HepG2 (cell line): ENCODE results near the gene TEC. TPM values are rescaled to one million over a fixed set of nuclear protein-coding genes. Genes with fewer than 3 reads are reported as not detected.

Experiments
- ATAC-seq: fragments of 200-7000 bp; cut with Tn5 transposase; 3 replicates; pipeline ENCODE4 v1.9.1; 2020; ENCODE audit warnings: mild to moderate bottlenecking, moderate library complexity
- BruUV-seq: library from RNA; stranded (reverse); fragments of 400-500 nt; replicated peaks from 2 replicates; lab custom pipeline; 2021; lab: Mats Ljungman, UMichigan
- CTCF ChIA-PET: fragments of 300-600 bp; formaldehyde crosslinking; extraction: SDS; loops from one replicate; lab custom pipeline; 2021; ENCODE audit warnings: low total read pairs, inconsistent platforms, low intra/inter-chr PET ratio; lab: Yijun Ruan, JAX
- POLR2A ChIA-PET: fragments of 350-600 bp; sonication (Branson Sonifier 250); formaldehyde crosslinking; loops from one replicate; lab custom pipeline; 2020; ENCODE audit warnings: antibody characterized with exemption, inconsistent platforms; lab: Yijun Ruan, JAX
- DNase-seq: peaks from one replicate; pipeline ENCODE4 v3.0.0-alpha.2; 2015; ENCODE audit warnings: low spot score
- FAIRE-seq: peaks from 3 replicates; lab custom pipeline; 2011; peaks lifted over from hg19 to GRCh38; lab: Jason Lieb, UNC
- H2AFZ ChIP-seq: one replicate; pipeline ENCODE4 v1.6.1; 2011; ENCODE audit warnings: low read length, inconsistent platforms
- H3K27ac ChIP-seq: fragments of 300-600 bp; 3 replicates; pipeline ENCODE4 v1.8.0; 2011; ENCODE audit warnings: mixed run types, mild to moderate bottlenecking, mixed read lengths, low read length, inconsistent platforms; ENCODE audit not compliant: insufficient read depth; ENCODE audit errors: extremely low read length
- H3K27me3 ChIP-seq, 2 experiments: fragments of 200-600 bp in 1 of 2; 2 replicates in 1 of 2; 3 replicates in 1 of 2; pipeline versions ENCODE4 v1.6.0 to v1.8.0; 2011; ENCODE audit warnings: low read length in 2 of 2, mild to moderate bottlenecking in 2 of 2, moderate library complexity in 2 of 2, inconsistent platforms in 1 of 2; ENCODE audit not compliant: insufficient read depth in 2 of 2, control insufficient read depth in 1 of 2
- H3K36me3 ChIP-seq, 2 experiments: fragments of 200-600 bp in 1 of 2; replicated peaks in 1 of 2; 2 replicates in 1 of 2; 3 replicates in 1 of 2; pipeline versions ENCODE4 v1.5.1 to v1.8.0; 2011; ENCODE audit warnings: low read length in 2 of 2, inconsistent platforms in 1 of 2; ENCODE audit not compliant: insufficient read depth in 2 of 2, control insufficient read depth in 1 of 2
- H3K4me1 ChIP-seq: 2 replicates; pipeline ENCODE4 v1.5.1; 2012; ENCODE audit warnings: low read length, inconsistent platforms; ENCODE audit not compliant: insufficient read depth
- H3K4me2 ChIP-seq: 2 replicates; pipeline ENCODE4 v1.6.0; 2011; ENCODE audit warnings: low read depth, low read length, inconsistent platforms
- H3K4me3 ChIP-seq, 3 experiments: fragments of 200-600 bp in 1 of 3; sonication (generic), shearing (Covaris generic) in 1 of 3; replicated peaks in 1 of 3; 2 replicates each; pipeline ENCODE4 v1.5.1; 2011 to 2016; ENCODE audit warnings: low read length in 3 of 3, inconsistent platforms in 2 of 3, low read depth in 2 of 3, mild to moderate bottlenecking in 2 of 3, control low read depth in 1 of 3, mixed read lengths in 1 of 3; ENCODE audit not compliant: insufficient read depth in 1 of 3
- H3K79me2 ChIP-seq: one replicate; pipeline ENCODE4 v1.6.1; 2011; ENCODE audit warnings: low read length, inconsistent platforms; ENCODE audit not compliant: insufficient read depth
- H3K9ac ChIP-seq: 2 replicates; pipeline ENCODE4 v1.6.0; 2011; ENCODE audit warnings: mild to moderate bottlenecking, low read depth, low read length, inconsistent platforms; ENCODE audit not compliant: insufficient read depth
- H3K9me3 ChIP-seq: 2 replicates; pipeline ENCODE4 v1.5.1; 2012; ENCODE audit warnings: mild to moderate bottlenecking, low read length
- H4K20me1 ChIP-seq: 2 replicates; pipeline ENCODE4 v1.6.0; 2011; ENCODE audit warnings: inconsistent platforms, mild to moderate bottlenecking, low read length, moderate library complexity; ENCODE audit not compliant: insufficient read depth
- CEBPZ ChIP-seq: IDR thresholded peaks from 2 replicates; pipeline ENCODE4 v1.6.1; 2012; ENCODE audit warnings: low read length, improper control_type of control experiment
- CENPX ChIP-seq: sonication (generic); formaldehyde crosslinking; IDR thresholded peaks from 2 replicates; pipeline ENCODE4 v1.9.0; 2021; ENCODE audit warnings: mild to moderate bottlenecking, missing genetic modification reagents, moderate library complexity
- CERS6 ChIP-seq: sonication (generic); formaldehyde crosslinking; IDR thresholded peaks from 2 replicates; pipeline ENCODE4 v1.5.0; 2020; ENCODE audit warnings: missing genetic modification reagents
- FOXO1 ChIP-seq: sonication (generic); formaldehyde crosslinking; IDR thresholded peaks from 2 replicates; pipeline ENCODE4 v1.4.0; 2020; ENCODE audit warnings: missing genetic modification reagents
- KMT2B ChIP-seq: IDR thresholded peaks from 2 replicates; pipeline ENCODE4 v1.6.1; 2016; ENCODE audit warnings: missing genetic modification reagents, missing compliant biosample characterization
- RNF219 ChIP-seq: sonication (generic); formaldehyde crosslinking; IDR thresholded peaks from 2 replicates; pipeline ENCODE4 v1.5.0; 2020; ENCODE audit warnings: mild to moderate bottlenecking, missing genetic modification reagents
- ZNF280D ChIP-seq: sonication (generic); formaldehyde crosslinking; IDR thresholded peaks from 2 replicates; pipeline ENCODE4 v1.5.1; 2020; ENCODE audit warnings: mild to moderate bottlenecking, missing genetic modification reagents
- ZNF414 ChIP-seq: sonication (generic); formaldehyde crosslinking; IDR thresholded peaks from 2 replicates; pipeline ENCODE4 v1.5.0; 2020; ENCODE audit warnings: missing genetic modification reagents
- ZNF562 ChIP-seq: sonication (generic); formaldehyde crosslinking; IDR thresholded peaks from 2 replicates; pipeline ENCODE4 v1.8.0; 2022; ENCODE audit warnings: missing genetic modification reagents, borderline replicate concordance
- ZNF572 ChIP-seq: sonication (generic); formaldehyde crosslinking; IDR thresholded peaks from 2 replicates; pipeline ENCODE4 v1.5.1; 2020; ENCODE audit warnings: mild to moderate bottlenecking, missing genetic modification reagents
- ZNF788 ChIP-seq: sonication (generic); formaldehyde crosslinking; IDR thresholded peaks from 2 replicates; pipeline ENCODE4 v1.5.0; 2020; ENCODE audit warnings: mild to moderate bottlenecking, missing genetic modification reagents, borderline replicate concordance
- in situ Hi-C: cut with HindIII; loops from 2 replicates; pipeline ENCODE4 v1.10.0; 2017; ENCODE audit warnings: low pct_unique_long_range_greater_than_20kb; ENCODE audit not compliant: extremely low pct_ligation_motif_present
- intact Hi-C: fragments of 100-400 bp; cut with micrococcal nuclease; formaldehyde crosslinking; loops from one replicate; pipeline ENCODE4 v1.10.0; 2022; ENCODE audit not compliant: unreplicated experiment
- polyA plus RNA-seq, 8 experiments: library from polyadenylated mRNA; depleted of rRNA in 3 of 8; stranded (reverse) in 7 of 8; unstranded in 1 of 8; fragments of >200 nt; fragmentation: Illumina TruSeq in 4 of 8; extraction: Trizol in 4 of 8; gene quantifications; 2 replicates each; pipeline versions ENCODE4 v1.2.1 to v1.2.3, GENCODE V29; 2011 to 2016; ENCODE audit warnings: low read depth in 4 of 8, missing spikeins in 1 of 8, mixed read lengths in 1 of 8; ENCODE audit not compliant: insufficient read depth in 1 of 8
- total RNA-seq, 5 experiments: library from RNA; depleted of rRNA; stranded (reverse); fragments of >200 nt; fragmentation: Illumina TruSeq; extraction: Trizol; gene quantifications; 2 replicates each; pipeline ENCODE4 v1.2.3, GENCODE V29; 2016; ENCODE audit warnings: low read depth in 1 of 5
- TF ChIP-seq, protein P1 (sequence below): sonication (generic); formaldehyde crosslinking; IDR thresholded peaks from 2 replicates; pipeline ENCODE4 v1.4.0; 2020; ENCODE audit warnings: mild to moderate bottlenecking, missing genetic modification reagents, borderline replicate concordance

TEC gene
- total and polyA plus RNA-seq, 2 of the 13 experiments (the other 11 are each of a cell fraction or from before 2014, with no cell fraction given), result 0.05 to 0.20 TPM

- H2AFZ ChIP-seq, result no peak overlapping the region
- POLR2A ChIA-PET, result no interaction called here
- intact Hi-C loops, result no loop called here
- H3K9ac ChIP-seq, result no peak overlapping the region
- no peaks in the 10 kb centered on the region for H4K20me1 ChIP-seq
- H3K27ac ChIP-seq, result no peak overlapping the region
- H3K36me3 ChIP-seq, result no peaks in the 10 kb centered on the region
- BruUV-seq, result no TSS peak
- H3K4me2 ChIP-seq, result no peak overlapping the region
- H3K9me3 ChIP-seq, result no peaks in the 10 kb centered on the region
- TF ChIP-seq ZNF572, result no peak
- TF ChIP-seq CENPX (CRISPR knock-in tag), result no peak
- TF ChIP-seq, protein P1, sequence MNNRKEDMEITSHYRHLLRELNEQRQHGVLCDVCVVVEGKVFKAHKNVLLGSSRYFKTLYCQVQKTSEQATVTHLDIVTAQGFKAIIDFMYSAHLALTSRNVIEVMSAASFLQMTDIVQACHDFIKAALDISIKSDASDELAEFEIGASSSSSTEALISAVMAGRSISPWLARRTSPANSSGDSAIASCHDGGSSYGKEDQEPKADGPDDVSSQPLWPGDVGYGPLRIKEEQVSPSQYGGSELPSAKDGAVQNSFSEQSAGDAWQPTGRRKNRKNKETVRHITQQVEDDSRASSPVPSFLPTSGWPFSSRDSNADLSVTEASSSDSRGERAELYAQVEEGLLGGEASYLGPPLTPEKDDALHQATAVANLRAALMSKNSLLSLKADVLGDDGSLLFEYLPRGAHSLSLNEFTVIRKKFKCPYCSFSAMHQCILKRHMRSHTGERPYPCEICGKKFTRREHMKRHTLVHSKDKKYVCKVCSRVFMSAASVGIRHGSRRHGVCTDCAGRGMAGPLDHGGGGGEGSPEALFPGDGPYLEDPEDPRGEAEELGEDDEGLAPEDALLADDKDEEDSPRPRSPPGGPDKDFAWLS (CRISPR knock-in tag), result no peak
- no peak for TF ChIP-seq ZNF414 (CRISPR knock-in tag)
- no peak for TF ChIP-seq ZNF280D (CRISPR knock-in tag)
- no peak for TF ChIP-seq CERS6 (CRISPR knock-in tag)
- TF ChIP-seq RNF219 (CRISPR knock-in tag), result no peak
- no peak for TF ChIP-seq CEBPZ
- TF ChIP-seq KMT2B, result no peak
- TF ChIP-seq FOXO1 (CRISPR knock-in tag), result no peak
- TF ChIP-seq ZNF562, result no peak
- no peak for TF ChIP-seq ZNF788 (CRISPR knock-in tag)
- CTCF ChIA-PET, result no interaction called here
- no peak for FAIRE-seq
- no peak for ATAC-seq
- in situ Hi-C loops, result no loop called here
- no peaks in the 10 kb centered on the region for H3K4me1 ChIP-seq
- no peak overlapping the region for H3K4me3 ChIP-seq
- H3K79me2 ChIP-seq, result no peaks in the 10 kb centered on the region
- no peak for DNase-seq
- no peaks in the 10 kb centered on the region for H3K27me3 ChIP-seq
Observed at GRCh38 chr4:48175806-48176205, 93.8 kb downstream of the TEC start.
